NCI-H345 (cell line): ENCODE measurements around the gene NEBL.

Experiments
- DNase-seq: peaks from one replicate; lab custom pipeline; 2025; lab: John Stamatoyannopoulos, UW

Gene NEBL

GRCh38 chr10:20858292-20859124, 38.6 kb downstream of the NEBL start:
- DNase-seq: peak; percentile 5

- DNase-seq: no peak
Measured at GRCh38 chr10:20856484-20856883, 40.6 kb downstream of the NEBL start.

- no peak for DNase-seq
Measured at GRCh38 chr10:20855398-20856038, 41.6 kb downstream of the NEBL start.

GRCh38 chr10:20853276-20853675, 43.8 kb downstream of the NEBL start:
- DNase-seq: no peak

- no peak for DNase-seq
Measured at GRCh38 chr10:20852303-20852702, 44.8 kb downstream of the NEBL start.

- DNase-seq: no peak
Measured at GRCh38 chr10:20847512-20847911, 49.6 kb downstream of the NEBL start.

GRCh38 chr10:20846263-20846662, 50.8 kb downstream of the NEBL start:
- DNase-seq: no peak

GRCh38 chr10:20841419-20841818, 55.7 kb downstream of the NEBL start:
- DNase-seq: no peak

- DNase-seq: no peak
Measured at GRCh38 chr10:20839910-20840309, 57.2 kb downstream of the NEBL start.

GRCh38 chr10:20839141-20839540, 58.0 kb downstream of the NEBL start:
- DNase-seq: no peak

- DNase-seq: no peak
Measured at GRCh38 chr10:20836401-20836800, 60.7 kb downstream of the NEBL start.

- no peak for DNase-seq
Measured at GRCh38 chr10:20835335-20835734, 61.8 kb downstream of the NEBL start.

- DNase-seq: no peak
Measured at GRCh38 chr10:20834825-20835224, 62.3 kb downstream of the NEBL start.

GRCh38 chr10:20822825-20823224, 74.3 kb downstream of the NEBL start:
- no peak for DNase-seq

- no peak for DNase-seq
Measured at GRCh38 chr10:20817646-20818045, 79.5 kb downstream of the NEBL start.

- DNase-seq: no peak
Measured at GRCh38 chr10:20817116-20817515, 80.0 kb downstream of the NEBL start.

GRCh38 chr10:20814116-20814515, 83.0 kb downstream of the NEBL start:
- no peak for DNase-seq

- no peak for DNase-seq
Measured at GRCh38 chr10:20811131-20811530, 86.0 kb downstream of the NEBL start.

GRCh38 chr10:20809631-20810030, 87.5 kb downstream of the NEBL start:
- DNase-seq: no peak

- DNase-seq: no peak
Measured at GRCh38 chr10:20806487-20806886, 90.6 kb downstream of the NEBL start.

- DNase-seq: no peak
Measured at GRCh38 chr10:20797290-20797689, 99.8 kb downstream of the NEBL start.

GRCh38 chr10:20795391-20795790, 101.7 kb downstream of the NEBL start:
- no peak for DNase-seq

GRCh38 chr10:20785174-20785573, 111.9 kb downstream of the NEBL start:
- no peak for DNase-seq
